Fibroblast of skin of right biceps (primary cell): ENCODE measurements around the gene G3BP1.
"Not testable (repeated sequence)": the region's sequence is repeated elsewhere in the genome, so short reads cannot be mapped to it uniquely, and the experiment has no call there.

ENCODE experiments used
- DNase-seq: peaks from one replicate; pipeline ENCODE4 v3.0.0-alpha.2; 2013

G3BP1 gene

GRCh38 chr5:151757233-151758140 is 14.3 kb upstream of the G3BP1 start:
- no peak for DNase-seq

- DNase-seq: no peak
Measured at GRCh38 chr5:151758141-151758429, 13.7 kb upstream of the G3BP1 start.

- DNase-seq: peak; percentile 87
Measured at GRCh38 chr5:151758430-151759241, 13.1 kb upstream of the G3BP1 start, which contains the start of gene ATOX1. Gene ATOX1 (minus strand): TSS chr5:151758631. CDS start chr5:151758551, 80 bp downstream.

- no peak for DNase-seq
Measured at GRCh38 chr5:151764801-151765200, 7.0 kb upstream of the G3BP1 start.

- no peak for DNase-seq
Measured at GRCh38 chr5:151766975-151767374, 4.8 kb upstream of the G3BP1 start.

GRCh38 chr5:151770383-151771258 is 1.1 kb upstream of the G3BP1 start:
- peak; percentile 81 for DNase-seq

GRCh38 chr5:151772029-151772845 is 483 bp downstream of the G3BP1 start:
- peak; percentile 18 for DNase-seq

- DNase-seq: peak; percentile 47
Measured at GRCh38 chr5:151772846-151773561, 1.2 kb downstream of the G3BP1 start.

GRCh38 chr5:151773951-151774350 is 2.2 kb downstream of the G3BP1 start:
- no peak for DNase-seq

GRCh38 chr5:151775025-151775606 is 3.4 kb downstream of the G3BP1 start:
- DNase-seq: no peak

- no peak for DNase-seq
Measured at GRCh38 chr5:151779531-151780125, 7.9 kb downstream of the G3BP1 start.

- DNase-seq: no peak
Measured at GRCh38 chr5:151780348-151780747, 8.6 kb downstream of the G3BP1 start.

- no peak for DNase-seq
Measured at GRCh38 chr5:151781201-151781600, 9.4 kb downstream of the G3BP1 start.

- not testable (repeated sequence) for DNase-seq
Measured at GRCh38 chr5:151783664-151784063, 11.9 kb downstream of the G3BP1 start.

- DNase-seq: no peak
Measured at GRCh38 chr5:151784141-151784540, 12.4 kb downstream of the G3BP1 start.

GRCh38 chr5:151786468-151786867 is 14.7 kb downstream of the G3BP1 start:
- no peak for DNase-seq

- no peak for DNase-seq
Measured at GRCh38 chr5:151787817-151788216, 16.1 kb downstream of the G3BP1 start.

GRCh38 chr5:151793358-151793757 is 21.6 kb downstream of the G3BP1 start:
- DNase-seq: no peak

- no peak for DNase-seq
Measured at GRCh38 chr5:151795426-151795825, 23.7 kb downstream of the G3BP1 start.

GRCh38 chr5:151798674-151799073 is 26.9 kb downstream of the G3BP1 start:
- DNase-seq: no peak

GRCh38 chr5:151799407-151799806 is 27.7 kb downstream of the G3BP1 start:
- DNase-seq: peak; percentile 21
